ENCODE results near the gene CTAGE8.
"Not testable (repeated sequence)": the region's sequence is repeated elsewhere in the genome, so short reads cannot be mapped to it uniquely, and the experiment has no call there.

DNA sequence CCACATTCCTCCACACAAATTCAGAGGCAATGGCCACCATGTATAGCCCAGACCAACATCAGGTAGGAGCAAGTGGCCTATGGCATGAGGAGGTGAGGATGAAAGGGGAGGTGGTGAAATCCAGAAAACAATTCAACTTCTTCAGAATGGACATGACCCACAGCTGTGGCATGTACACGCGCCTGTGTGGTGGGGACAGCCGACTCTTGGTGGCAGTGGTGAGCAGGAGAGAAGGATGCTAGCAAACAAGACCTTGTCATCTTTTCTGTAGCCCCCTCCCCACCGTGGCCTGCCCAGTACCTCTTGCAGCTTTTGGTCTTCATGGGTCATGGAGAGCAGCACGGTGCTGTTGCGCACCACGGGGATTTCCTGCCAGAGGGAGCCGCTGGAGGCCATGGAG, 12.9 kb upstream of the CTAGE8 start:
- TF ChIP-seq EZH2 (IDR thresholded peaks at IDR 0.05); POLR2AphosphoS5 (IDR thresholded peaks at IDR 0.05; ENCODE audit: borderline replicate concordance, low read depth, low read length): not testable (repeated sequence)
